Fibroblast of skin of left biceps (primary cell): ENCODE measurements around the gene CFAP97D2.
"Not testable (repeated sequence)": the region's sequence is repeated elsewhere in the genome, so short reads cannot be mapped to it uniquely, and the experiment has no call there.

Experiments
- DNase-seq, 2 experiments: peaks; one replicate each; pipeline ENCODE4 v3.0.0-alpha.2; 2013; ENCODE audit warnings: low read depth in 2 of 2

The CFAP97D2 gene

GRCh38 chr13:114143806-114144605 lies 35.1 kb upstream of the CFAP97D2 start:
- no peak for DNase-seq

- DNase-seq: no peak
Observed at GRCh38 chr13:114144606-114145244, 34.3 kb upstream of the CFAP97D2 start.

- DNase-seq: no peak
Observed at GRCh38 chr13:114145256-114145655, 33.8 kb upstream of the CFAP97D2 start.

GRCh38 chr13:114145722-114146121 lies 33.3 kb upstream of the CFAP97D2 start:
- DNase-seq: no peak

GRCh38 chr13:114146173-114146572 lies 32.9 kb upstream of the CFAP97D2 start:
- no peak for DNase-seq

- DNase-seq: no peak
Observed at GRCh38 chr13:114146629-114147028, 32.4 kb upstream of the CFAP97D2 start.

- DNase-seq: no peak
Observed at GRCh38 chr13:114147803-114148520, 31.1 kb upstream of the CFAP97D2 start.

GRCh38 chr13:114148521-114148855 lies 30.6 kb upstream of the CFAP97D2 start:
- no peak for DNase-seq

GRCh38 chr13:114148886-114149285 lies 30.2 kb upstream of the CFAP97D2 start:
- not testable (repeated sequence) for DNase-seq

GRCh38 chr13:114149774-114150740 lies 29.0 kb upstream of the CFAP97D2 start:
- no peak for DNase-seq

GRCh38 chr13:114151031-114151430 lies 28.0 kb upstream of the CFAP97D2 start:
- DNase-seq: no peak

- no peak for DNase-seq
Observed at GRCh38 chr13:114151565-114152284, 27.3 kb upstream of the CFAP97D2 start.

- DNase-seq: no peak
Observed at GRCh38 chr13:114152285-114152645, 26.8 kb upstream of the CFAP97D2 start.

GRCh38 chr13:114152831-114153371 lies 26.2 kb upstream of the CFAP97D2 start:
- peak; percentile 13 to 17 for DNase-seq

- no peak for DNase-seq
Observed at GRCh38 chr13:114153485-114154080, 25.5 kb upstream of the CFAP97D2 start.

- no peak for DNase-seq
Observed at GRCh38 chr13:114154476-114154875, 24.6 kb upstream of the CFAP97D2 start.

- DNase-seq: no peak
Observed at GRCh38 chr13:114155320-114155719, 23.7 kb upstream of the CFAP97D2 start.

- DNase-seq: no peak
Observed at GRCh38 chr13:114155926-114156883, 22.9 kb upstream of the CFAP97D2 start.

GRCh38 chr13:114157869-114158495 lies 21.1 kb upstream of the CFAP97D2 start:
- DNase-seq: no peak
